ENCODE results near the gene TSSC4.

DNA sequence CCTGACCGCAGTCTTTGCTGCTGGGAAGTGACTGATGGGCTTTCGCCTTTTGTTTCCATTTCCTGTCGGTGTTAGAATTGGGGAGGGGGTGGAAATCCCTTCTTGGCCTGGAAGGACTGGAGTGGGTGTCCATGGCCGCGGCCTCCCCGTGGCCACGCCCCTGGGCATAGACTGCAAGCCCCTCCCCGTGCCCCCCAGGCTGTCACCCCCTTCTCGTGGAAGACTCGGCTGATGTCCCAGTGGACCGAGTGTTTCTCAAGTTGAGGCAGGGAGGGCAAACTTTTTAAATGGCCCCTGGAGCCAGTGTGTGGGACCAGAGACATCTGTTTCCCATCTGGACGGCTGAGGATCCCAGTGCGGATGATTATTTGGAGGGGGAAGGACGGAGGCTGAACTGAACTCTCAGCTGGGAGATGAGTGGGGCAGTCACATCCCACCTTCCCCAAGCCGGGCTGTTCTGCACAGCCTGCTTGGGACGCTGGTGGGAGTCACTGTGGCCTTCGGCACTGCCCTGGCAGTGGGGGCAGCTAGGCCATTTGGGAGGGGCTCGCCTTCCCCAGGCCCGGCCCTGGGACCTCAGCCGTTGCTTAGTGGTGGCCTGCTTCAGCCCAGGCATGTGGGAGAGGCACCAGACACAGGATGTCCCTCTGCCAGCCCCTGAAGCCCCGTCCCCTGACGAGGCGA, 21.9 kb upstream of the TSSC4 start:
- no peak for TF ChIP-seq EP300 (IDR thresholded peaks at IDR 0.05; ENCODE audit: low read depth)
- TF ChIP-seq, protein P1, sequence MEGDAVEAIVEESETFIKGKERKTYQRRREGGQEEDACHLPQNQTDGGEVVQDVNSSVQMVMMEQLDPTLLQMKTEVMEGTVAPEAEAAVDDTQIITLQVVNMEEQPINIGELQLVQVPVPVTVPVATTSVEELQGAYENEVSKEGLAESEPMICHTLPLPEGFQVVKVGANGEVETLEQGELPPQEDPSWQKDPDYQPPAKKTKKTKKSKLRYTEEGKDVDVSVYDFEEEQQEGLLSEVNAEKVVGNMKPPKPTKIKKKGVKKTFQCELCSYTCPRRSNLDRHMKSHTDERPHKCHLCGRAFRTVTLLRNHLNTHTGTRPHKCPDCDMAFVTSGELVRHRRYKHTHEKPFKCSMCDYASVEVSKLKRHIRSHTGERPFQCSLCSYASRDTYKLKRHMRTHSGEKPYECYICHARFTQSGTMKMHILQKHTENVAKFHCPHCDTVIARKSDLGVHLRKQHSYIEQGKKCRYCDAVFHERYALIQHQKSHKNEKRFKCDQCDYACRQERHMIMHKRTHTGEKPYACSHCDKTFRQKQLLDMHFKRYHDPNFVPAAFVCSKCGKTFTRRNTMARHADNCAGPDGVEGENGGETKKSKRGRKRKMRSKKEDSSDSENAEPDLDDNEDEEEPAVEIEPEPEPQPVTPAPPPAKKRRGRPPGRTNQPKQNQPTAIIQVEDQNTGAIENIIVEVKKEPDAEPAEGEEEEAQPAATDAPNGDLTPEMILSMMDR (IDR thresholded peaks at IDR 0.05), result no peak
- peak in 1 of 3 donors; percentile 19 for TF ChIP-seq POLR2AphosphoS5 (IDR thresholded peaks at IDR 0.05)
- TF ChIP-seq POLR2A (IDR thresholded peaks at IDR 0.05), result no peak
